A673 (cell line): ENCODE data around the gene IL24. TPM values are rescaled to one million over a fixed set of nuclear protein-coding genes. Genes with fewer than 3 reads are reported as not detected.
A peak's percentile ranks its signal among the peaks of the same experiment; 100 is the strongest.

Experiments
- BruUV-seq: library from RNA; stranded (reverse); fragments of 400-500 nt; replicated peaks from 2 replicates; lab custom pipeline; 2021; lab: Mats Ljungman, UMichigan
- CTCF ChIA-PET: fragments of 300-600 bp; sonication (Branson Sonifier 250); formaldehyde crosslinking; loops from one replicate; lab custom pipeline; 2022; ENCODE audit warnings: antibody characterized with exemption; lab: Charles Lee
- POLR2A ChIA-PET: fragments of 300-600 bp; sonication (Branson Sonifier 250); formaldehyde crosslinking; loops from one replicate; lab custom pipeline; 2022; ENCODE audit warnings: antibody characterized with exemption; ENCODE audit not compliant: low non-redundant PET; lab: Charles Lee
- DNase-seq: peaks from one replicate; pipeline ENCODE4 v3.0.0-alpha.2; 2015; ENCODE audit warnings: low spot score
- H3K27ac ChIP-seq: fragments of 200-600 bp; sonication (generic); 2 replicates; pipeline ENCODE4 v1.5.1; 2016; ENCODE audit warnings: mixed run types, low read depth, mild to moderate bottlenecking, mixed read lengths, antibody characterized with exemption, low read length; ENCODE audit not compliant: poor library complexity, severe bottlenecking
- H3K27me3 ChIP-seq: fragments of 200-600 bp; sonication (generic); replicated peaks from 2 replicates; pipeline ENCODE4 v1.6.1; 2017; ENCODE audit warnings: mixed run types, low read depth, mild to moderate bottlenecking, mixed read lengths, antibody characterized with exemption, low read length; ENCODE audit not compliant: insufficient read depth, poor library complexity
- H3K36me3 ChIP-seq: fragments of 200-600 bp; sonication (generic); 2 replicates; pipeline ENCODE4 v1.6.1; 2016; ENCODE audit warnings: mixed run types, mild to moderate bottlenecking, mixed read lengths, antibody characterized with exemption, low read length; ENCODE audit not compliant: insufficient read depth, poor library complexity, severe bottlenecking
- H3K4me1 ChIP-seq: fragments of 200-600 bp; sonication (generic); 2 replicates; pipeline ENCODE4 v1.6.1; 2017; ENCODE audit warnings: mixed run types, mild to moderate bottlenecking, mixed read lengths, antibody characterized with exemption, low read length; ENCODE audit not compliant: insufficient read depth, poor library complexity, severe bottlenecking
- H3K4me3 ChIP-seq: fragments of 200-600 bp; sonication (generic); 2 replicates; pipeline ENCODE4 v1.5.1; 2016; ENCODE audit warnings: low read depth, mixed run types, mild to moderate bottlenecking, mixed read lengths, low read length; ENCODE audit not compliant: poor library complexity, severe bottlenecking
- H3K9me3 ChIP-seq: fragments of 200-600 bp; sonication (generic); 2 replicates; pipeline ENCODE4 v1.6.1; 2016; ENCODE audit warnings: mixed run types, low read depth, mild to moderate bottlenecking, mixed read lengths, antibody characterized with exemption, low read length; ENCODE audit not compliant: poor library complexity, severe bottlenecking
- CTCF ChIP-seq: fragments of 300-800, 200-600 bp; sonication (generic); conservative IDR thresholded peaks from 2 replicates; pipeline ENCODE4 v1.5.1; 2017; ENCODE audit warnings: low read depth, mild to moderate bottlenecking, antibody characterized with exemption, low read length, moderate library complexity, mixed read lengths
- EZH2 ChIP-seq: fragments of 200-600 bp; sonication (generic); IDR thresholded peaks from 2 replicates; pipeline ENCODE4 v1.6.1; 2017; ENCODE audit warnings: borderline replicate concordance, low read depth, mild to moderate bottlenecking, mixed read lengths, antibody characterized with exemption, low read length; ENCODE audit not compliant: poor library complexity, severe bottlenecking
- intact Hi-C: fragments of 100-400 bp; cut with micrococcal nuclease; formaldehyde crosslinking; loops from one replicate; pipeline ENCODE4 v1.10.0; 2022; ENCODE audit not compliant: unreplicated experiment
- total RNA-seq: library from RNA; stranded (reverse); gene quantifications from 2 replicates; pipeline ENCODE4 v1.2.3, GENCODE V29; 2021

The IL24 gene
- total RNA-seq, 1 experiment from 2014 or later: not detected

DNA sequence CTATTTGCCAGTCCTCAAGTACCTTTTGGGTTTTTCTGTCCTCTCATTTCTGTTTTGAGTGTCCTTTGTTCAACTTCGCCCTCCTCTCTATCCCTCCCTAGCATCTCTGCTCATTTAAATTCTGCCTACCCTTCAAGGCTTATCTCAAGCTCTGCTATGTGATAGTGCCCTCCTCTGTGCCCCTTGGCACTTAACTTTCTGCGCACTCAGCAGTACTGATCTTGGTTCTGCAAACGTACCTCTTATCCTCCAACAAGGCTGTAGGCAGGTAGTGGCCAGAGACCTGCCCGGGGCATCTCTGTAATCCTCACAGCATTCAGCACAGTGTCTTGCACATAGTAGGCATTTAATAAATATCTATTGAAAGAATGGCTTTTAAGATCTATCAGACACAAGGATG, 37.1 kb upstream of the IL24 start:
- no peaks in the 10 kb centered on the region for H3K9me3 ChIP-seq
- TF ChIP-seq CTCF: no peak
- no peak for TF ChIP-seq EZH2
- BruUV-seq: no TSS peak
- no peak for DNase-seq
- intact Hi-C loops: loop anchor here (5.0 kb wide), 1 partner anchor 217 kb away; no protein-coding TSS in a partner anchor
- ChIA-PET CTCF (no interaction called here), POLR2A (no interaction called here)
- H3K4me1 ChIP-seq: no peaks in the 10 kb centered on the region
- H3K27me3 ChIP-seq: peaks cover 44% of the 10 kb centered on the region
- H3K36me3 ChIP-seq: no peaks in the 10 kb centered on the region
- no peak overlapping the region for H3K27ac ChIP-seq
- H3K4me3 ChIP-seq: no peak overlapping the region

GRCh38 chr1:206863266-206863665, 34.0 kb upstream of the IL24 start:
- no peaks in the 10 kb centered on the region for H3K36me3 ChIP-seq
- ChIA-PET CTCF (interaction anchor here (1.1 kb wide), 1 partner anchor 49 kb away, joined by 3 read pairs; no protein-coding TSS in a partner anchor), POLR2A (no interaction called here)
- intact Hi-C loops: loop anchor here (5.0 kb wide), 1 partner anchor 214 kb away; no protein-coding TSS in a partner anchor
- H3K27ac ChIP-seq: no peak overlapping the region
- no peak for DNase-seq
- H3K4me3 ChIP-seq: no peak overlapping the region
- H3K27me3 ChIP-seq: peaks cover 51% of the 10 kb centered on the region
- BruUV-seq: no TSS peak
- no peaks in the 10 kb centered on the region for H3K4me1 ChIP-seq
- TF ChIP-seq EZH2: no peak
- TF ChIP-seq CTCF: no peak
- H3K9me3 ChIP-seq: no peaks in the 10 kb centered on the region

DNA sequence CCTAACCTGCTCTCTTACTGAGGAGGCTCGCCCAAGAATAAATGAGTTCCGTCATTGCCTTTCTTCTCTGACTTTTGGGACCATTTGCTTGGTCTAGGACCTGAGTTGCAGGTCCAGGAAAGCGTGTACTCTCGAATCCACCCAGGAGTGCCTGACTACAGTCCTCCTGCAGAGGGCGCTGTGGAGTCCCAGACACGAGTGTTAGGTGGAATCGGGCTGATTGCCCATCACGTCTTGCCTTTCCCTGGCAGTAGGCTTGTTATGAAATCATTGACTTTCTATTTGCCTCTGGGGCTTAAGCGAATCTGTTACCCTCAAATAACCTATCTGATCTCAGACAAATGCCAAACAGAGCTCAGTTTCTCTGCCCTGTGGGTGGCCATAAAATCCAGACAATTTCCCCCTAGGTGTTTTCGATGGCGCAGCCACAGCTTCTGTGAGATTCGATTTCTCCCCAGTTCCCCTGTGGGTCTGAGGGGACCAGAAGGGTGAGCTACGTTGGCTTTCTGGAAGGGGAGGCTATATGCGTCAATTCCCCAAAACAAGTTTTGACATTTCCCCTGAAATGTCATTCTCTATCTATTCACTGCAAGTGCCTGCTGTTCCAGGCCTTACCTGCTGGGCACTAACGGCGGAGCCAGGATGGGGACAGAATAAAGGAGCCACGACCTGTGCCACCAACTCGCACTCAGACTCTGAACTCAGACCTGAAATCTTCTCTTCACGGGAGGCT, 32.1 kb upstream of the IL24 start, which contains the start of gene IL20:
Gene IL20, plus strand, starts transcription at position 685 of the 733 bp plus-strand sequence. CDS start 230 bp downstream, outside the sequence.
- no TSS peak for BruUV-seq
- H3K36me3 ChIP-seq: no peaks in the 10 kb centered on the region
- peaks cover 39% of the 10 kb centered on the region for H3K27me3 ChIP-seq
- TF ChIP-seq CTCF: peak; percentile 94
- TF ChIP-seq EZH2: no peak
- no peaks in the 10 kb centered on the region for H3K9me3 ChIP-seq
- ChIA-PET POLR2A (no interaction called here), CTCF (interaction anchor here (0.5 to 1.0 kb wide), 3 partner anchors 16 to 230 kb away, joined by 3 read pairs; partner anchors contain the start of gene DYRK3)
- intact Hi-C loops: loop anchor here (2.0 to 5.0 kb wide), 2 partner anchors 48 to 212 kb away; no protein-coding TSS in a partner anchor
- DNase-seq: peak; percentile 82
- no peak within 1 kb of the TSS for H3K27ac ChIP-seq
- H3K4me1 ChIP-seq: no peaks in the 10 kb centered on the region
- H3K4me3 ChIP-seq: no peak within 1 kb of the TSS
